ENCODE measurements around the gene PRKN. TPM values are rescaled to one million over a fixed set of nuclear protein-coding genes. Genes with fewer than 3 reads are reported as not detected.

Gene PRKN
- total RNA-seq, 1 donor from 2014 or later, result 0.93 TPM

DNA sequence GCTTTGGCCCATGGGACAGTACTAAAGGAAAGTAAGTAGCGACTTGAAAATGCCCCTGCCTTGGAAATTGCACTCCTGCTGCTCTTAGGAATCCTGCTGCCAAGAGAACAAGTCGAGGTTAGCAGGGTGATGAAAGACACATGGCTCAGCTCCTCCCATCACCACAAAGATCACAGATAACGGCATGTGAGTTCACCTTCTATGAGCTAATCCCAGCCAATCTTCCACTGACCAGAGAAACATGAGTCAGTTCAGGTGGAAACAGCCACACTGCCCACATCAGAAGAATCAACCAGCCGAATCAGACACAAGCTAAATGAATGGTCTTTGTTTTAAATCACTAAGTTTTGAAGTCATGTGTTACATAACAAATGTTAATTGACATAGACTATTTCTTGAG, 106.3 kb downstream of the PRKN start:
- DNase-seq (ENCODE audit: extremely low read depth, low read depth, low spot score), result no peak

DNA sequence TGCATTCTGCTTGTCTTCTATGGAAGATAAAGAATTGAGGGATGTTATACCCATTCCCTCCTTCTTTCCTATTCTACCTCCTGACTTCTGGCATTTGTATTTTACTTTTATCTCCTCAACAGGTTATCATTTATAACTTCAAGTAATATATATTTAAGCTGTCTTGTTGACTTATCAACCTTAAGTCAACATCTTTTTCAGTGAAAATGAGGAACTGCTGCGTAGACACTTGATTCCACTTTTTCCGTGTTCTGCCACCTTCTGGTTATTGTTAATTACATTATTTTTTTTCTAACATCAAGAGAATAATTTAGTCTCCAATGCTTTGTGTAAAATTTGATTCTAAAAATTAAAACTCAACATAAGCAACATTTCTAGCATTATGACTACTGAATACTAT, 107.5 kb downstream of the PRKN start:
- DNase-seq (ENCODE audit: extremely low read depth, low read depth, low spot score), result no peak

- no peak for DNase-seq (ENCODE audit: extremely low read depth, low read depth, low spot score)
Observed at GRCh38 chr6:162618448-162619002, 109.0 kb downstream of the PRKN start.

GRCh38 chr6:162615016-162615705, 112.4 kb downstream of the PRKN start:
- DNase-seq (ENCODE audit: extremely low read depth, low read depth, low spot score), result no peak

DNA sequence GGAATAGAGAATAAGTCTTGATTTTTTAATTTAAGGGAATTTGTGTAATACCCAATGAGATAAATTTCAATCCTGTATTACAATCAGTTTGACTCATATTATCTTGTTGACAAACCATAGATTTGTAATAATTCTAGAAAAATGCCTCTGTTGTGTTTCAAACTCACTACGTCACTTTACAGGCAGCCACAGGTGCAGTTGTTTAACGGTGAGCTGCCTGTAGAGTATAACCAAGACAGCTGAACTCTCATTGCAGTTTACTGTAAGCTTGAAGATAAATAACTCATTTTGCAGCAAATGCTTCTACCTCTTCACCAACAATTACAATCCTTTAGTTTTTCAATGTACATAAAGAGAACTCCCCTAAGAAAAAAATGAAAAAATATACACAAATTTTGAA, 114.3 kb downstream of the PRKN start:
- no peak for DNase-seq (ENCODE audit: extremely low read depth, low read depth, low spot score)

- DNase-seq (ENCODE audit: extremely low read depth, low read depth, low spot score), result no peak
Observed at GRCh38 chr6:162612613-162613012, 115.0 kb downstream of the PRKN start.

GRCh38 chr6:162610351-162610750, 117.2 kb downstream of the PRKN start:
- no peak for DNase-seq (ENCODE audit: extremely low read depth, low read depth, low spot score)

DNA sequence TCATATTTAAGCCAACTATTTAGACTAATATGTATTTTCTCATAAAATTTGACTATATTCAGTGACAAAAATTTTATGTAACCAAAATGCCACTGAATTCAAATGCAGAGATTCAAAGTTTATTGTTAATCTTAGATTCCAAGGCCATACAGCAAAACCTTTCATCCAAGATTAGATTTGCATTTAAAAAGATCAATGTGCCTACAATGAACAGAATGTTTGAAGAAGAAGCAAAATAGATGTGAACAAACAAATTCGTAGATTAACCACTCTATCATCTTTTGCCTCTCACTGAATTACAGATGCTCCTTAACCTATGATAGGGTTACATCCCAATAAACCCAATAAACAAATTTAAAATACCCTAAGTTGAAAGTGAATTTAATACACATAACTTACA, 121.7 kb downstream of the PRKN start:
- no peak for DNase-seq (ENCODE audit: extremely low read depth, low read depth, low spot score)

DNA sequence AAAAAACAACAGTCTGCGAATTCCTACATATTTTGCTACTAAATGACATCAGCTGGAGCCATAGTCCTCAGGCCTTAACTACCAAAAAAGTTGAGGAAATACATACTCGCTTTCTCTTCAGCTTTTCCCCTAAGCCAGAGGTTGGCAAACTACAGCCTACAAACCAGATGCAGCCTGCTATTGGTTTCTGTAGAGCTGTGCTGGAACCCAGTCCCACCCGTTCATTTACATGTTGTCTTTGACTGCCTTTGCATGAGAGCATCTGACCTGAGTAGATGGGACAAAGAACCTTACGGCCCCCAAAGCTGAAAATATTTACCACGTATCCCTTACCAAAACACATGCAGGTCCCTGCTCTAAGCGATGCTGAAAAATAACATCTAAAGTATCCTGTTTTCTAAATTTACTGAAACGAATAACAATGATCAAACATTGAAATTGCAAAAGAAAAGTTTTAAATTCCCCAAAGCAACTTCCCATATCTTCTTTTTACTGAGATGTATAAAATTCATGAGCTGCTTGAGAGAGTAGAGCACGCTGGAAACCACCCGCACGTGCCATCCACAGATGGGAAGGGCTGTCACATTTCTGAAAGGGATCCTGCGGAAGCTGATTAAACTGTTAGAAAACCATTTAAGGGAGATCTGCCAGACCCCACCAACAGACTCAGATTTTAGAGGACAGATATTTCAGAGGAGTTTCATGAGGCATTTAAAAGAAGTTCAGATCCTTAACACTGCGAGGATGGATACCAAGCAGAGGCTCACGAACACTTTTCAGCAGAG, 124.1 kb downstream of the PRKN start:
- DNase-seq (ENCODE audit: extremely low read depth, low read depth, low spot score), result no peak

- DNase-seq (ENCODE audit: extremely low read depth, low read depth, low spot score), result no peak
Observed at GRCh38 chr6:162602759-162603158, 124.8 kb downstream of the PRKN start.

DNA sequence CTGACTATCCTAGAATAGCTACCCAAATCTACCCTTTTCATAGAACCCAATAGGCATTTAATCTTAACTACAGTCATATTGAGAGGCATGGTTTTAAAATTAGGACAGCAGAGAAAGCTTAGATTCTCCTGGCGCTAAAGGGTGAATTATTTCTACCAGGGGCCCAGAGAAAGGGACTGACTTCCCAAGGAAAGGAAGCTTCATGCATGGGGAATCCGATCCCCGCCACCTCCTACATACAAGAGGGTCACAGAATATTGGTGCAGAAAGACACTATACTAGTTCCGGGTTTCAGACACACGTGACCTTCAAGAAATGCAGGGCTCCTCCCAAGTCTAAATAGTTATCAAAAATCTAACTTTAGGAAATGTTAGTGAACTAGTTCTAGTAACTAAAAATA, 130.9 kb downstream of the PRKN start:
- DNase-seq (ENCODE audit: extremely low read depth, low read depth, low spot score), result no peak

DNA sequence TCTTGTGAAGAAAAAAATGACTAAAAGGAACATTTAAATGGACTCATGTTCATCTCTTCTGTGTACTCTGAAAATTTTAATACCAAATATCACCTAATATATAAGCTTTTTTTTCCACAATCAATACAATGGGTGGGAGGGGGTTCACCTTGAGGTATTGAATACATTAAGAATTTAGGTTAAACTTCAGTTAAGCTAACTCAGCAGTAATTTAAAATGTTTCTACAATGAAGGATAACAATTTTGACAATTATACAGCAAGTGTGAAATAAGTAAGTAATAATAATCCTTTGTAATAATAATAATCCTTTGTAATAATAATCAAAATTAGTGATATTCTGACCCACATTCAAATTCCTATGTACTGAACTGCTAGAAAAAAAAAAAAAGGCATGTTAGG, 136.0 kb downstream of the PRKN start:
- DNase-seq (ENCODE audit: extremely low read depth, low read depth, low spot score), result no peak

DNA sequence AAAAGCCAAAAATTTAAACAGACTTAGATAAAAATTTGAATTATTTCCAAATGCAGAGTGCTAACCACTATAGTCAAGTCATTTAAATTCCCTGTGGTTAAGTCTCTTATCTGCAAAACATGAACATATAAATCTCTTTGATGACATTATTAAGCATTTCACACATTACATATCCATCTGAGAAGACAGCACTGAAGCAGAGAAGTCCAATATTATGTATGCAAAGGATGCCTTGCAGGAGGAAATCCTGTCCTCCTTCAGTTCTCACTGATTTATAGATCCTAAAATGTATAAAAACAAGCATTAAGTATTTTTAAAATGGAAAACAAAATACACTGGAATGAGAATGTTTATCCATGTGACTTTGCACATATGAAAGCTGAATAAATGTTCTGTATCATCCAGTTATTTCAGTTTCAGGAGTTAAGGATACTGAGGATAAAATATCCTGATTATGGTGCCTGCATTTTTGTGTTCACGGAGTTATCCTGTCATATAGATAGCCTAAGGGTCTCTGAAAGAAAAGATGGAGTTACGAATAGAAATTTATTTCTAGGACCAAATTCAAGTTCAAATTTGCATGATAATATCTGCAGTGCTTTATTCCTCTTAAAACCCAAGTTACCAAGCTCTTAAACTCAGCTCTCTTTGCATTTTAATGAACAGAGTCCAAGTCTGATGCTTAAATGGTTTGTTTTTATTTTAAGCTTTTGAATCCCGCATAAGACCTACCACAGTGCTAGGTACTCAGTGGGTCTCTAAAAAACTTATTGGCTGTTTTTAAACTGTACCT, 145.4 kb downstream of the PRKN start:
- DNase-seq (ENCODE audit: extremely low read depth, low read depth, low spot score), result no peak

DNA sequence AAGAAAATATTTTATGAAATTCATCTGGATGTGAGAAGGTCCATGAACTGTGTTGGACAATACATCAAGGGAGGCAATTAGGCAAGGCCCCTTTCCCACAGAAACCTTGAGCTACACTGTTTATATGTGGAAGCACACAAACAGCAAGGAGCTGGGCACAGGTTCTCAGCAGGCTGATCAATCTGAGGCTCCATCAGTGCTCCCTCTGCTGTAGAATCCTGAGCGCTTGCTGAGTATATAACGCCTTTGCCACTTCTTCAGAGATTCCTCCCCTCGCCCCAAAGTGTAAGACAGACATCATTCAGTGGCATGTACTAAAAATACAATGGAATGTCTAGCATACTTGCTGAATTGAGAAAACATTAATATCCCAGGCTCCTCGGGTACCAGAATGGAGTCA, 146.9 kb downstream of the PRKN start:
- no peak for DNase-seq (ENCODE audit: extremely low read depth, low read depth, low spot score)

DNA sequence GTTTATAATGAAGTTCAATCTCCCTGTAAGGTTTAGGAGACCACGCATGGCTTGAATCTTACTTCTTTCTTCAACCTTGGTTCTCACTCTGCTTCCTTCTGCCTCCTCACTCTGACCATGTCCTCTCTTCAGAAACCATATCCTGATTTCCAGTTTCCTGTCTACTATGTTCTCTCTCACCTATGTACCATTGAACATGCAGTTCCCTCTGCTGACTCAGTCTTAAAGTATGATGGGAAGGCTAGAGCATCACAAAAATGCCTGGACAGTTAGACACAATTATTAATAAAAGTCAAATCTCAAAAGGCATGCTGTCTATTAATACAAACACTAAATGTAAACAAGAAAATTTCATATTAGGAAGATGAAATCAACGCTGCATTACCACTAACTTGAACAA, 151.6 kb downstream of the PRKN start:
- no peak for DNase-seq (ENCODE audit: extremely low read depth, low read depth, low spot score)

GRCh38 chr6:162572240-162572639, 155.3 kb downstream of the PRKN start:
- no peak for DNase-seq (ENCODE audit: extremely low read depth, low read depth, low spot score)

DNA sequence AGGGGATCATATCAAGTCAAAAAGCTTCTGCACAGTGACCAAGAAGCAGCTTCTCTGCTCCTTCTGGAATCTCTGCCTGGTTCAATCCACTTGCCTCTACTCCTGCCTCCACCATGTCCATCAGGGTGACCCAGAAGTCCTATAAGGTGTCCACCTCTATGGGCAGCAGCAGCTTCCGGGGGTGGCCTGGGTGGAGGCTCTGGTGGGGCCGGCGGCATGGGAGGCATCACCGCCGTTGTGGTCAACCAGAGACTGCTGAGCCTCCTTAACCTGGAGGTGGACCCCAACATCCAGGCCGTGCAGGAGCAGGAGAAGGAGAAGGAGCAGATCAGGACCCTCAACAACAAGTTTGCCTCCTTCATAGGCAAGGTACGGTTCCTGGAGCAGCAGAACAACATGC, 159.3 kb downstream of the PRKN start:
- no peak for DNase-seq (ENCODE audit: extremely low read depth, low read depth, low spot score)

- no peak for DNase-seq (ENCODE audit: extremely low read depth, low read depth, low spot score)
Observed at GRCh38 chr6:162562041-162562440, 165.5 kb downstream of the PRKN start.

GRCh38 chr6:162560891-162561290, 166.7 kb downstream of the PRKN start:
- DNase-seq (ENCODE audit: extremely low read depth, low read depth, low spot score), result no peak

DNA sequence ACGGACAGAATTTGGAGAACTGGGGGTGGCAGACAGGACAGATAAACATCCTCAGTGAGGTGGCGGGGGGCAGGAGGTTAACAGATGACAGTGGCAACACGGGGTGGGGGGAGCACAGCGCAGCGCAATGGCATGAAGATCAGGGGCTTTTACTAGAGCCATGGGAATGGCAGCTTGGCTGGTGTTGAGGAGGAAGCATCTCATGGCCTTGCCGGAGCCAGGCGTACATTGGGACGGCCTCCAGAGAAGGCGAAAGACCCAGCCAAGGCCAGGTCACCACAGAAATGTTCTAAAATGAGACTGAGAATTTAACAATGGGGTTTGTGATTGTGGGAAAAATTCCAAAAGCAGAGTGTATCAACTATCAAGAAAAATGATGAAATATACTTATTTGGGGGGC, 173.0 kb downstream of the PRKN start:
- no peak for DNase-seq (ENCODE audit: extremely low read depth, low read depth, low spot score)

DNA sequence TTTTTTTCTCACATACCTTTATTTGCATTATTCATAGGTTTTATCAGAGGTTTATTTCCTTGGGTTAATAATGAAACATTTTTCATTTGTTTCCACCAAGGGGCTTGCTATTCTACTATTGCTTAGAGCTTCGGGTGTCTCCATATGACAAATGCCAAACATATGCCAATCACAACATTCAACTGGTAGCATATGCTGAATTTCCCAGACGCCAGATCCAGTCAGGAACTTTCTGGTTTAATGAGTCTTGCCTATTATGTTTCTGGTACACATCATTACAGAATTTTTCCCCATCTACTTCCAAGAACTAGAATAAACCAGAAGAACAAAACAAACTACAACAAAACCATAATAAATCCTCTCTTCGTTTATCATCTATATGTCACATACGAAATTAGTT, 180.7 kb downstream of the PRKN start:
- no peak for DNase-seq (ENCODE audit: extremely low read depth, low read depth, low spot score)

Measured in glomerular endothelial cell (primary cell).